ENCODE data around the gene GPR155.
"Not testable (repeated sequence)": the region's sequence is repeated elsewhere in the genome, so short reads cannot be mapped to it uniquely, and the experiment has no call there.

The GPR155 gene

DNA sequence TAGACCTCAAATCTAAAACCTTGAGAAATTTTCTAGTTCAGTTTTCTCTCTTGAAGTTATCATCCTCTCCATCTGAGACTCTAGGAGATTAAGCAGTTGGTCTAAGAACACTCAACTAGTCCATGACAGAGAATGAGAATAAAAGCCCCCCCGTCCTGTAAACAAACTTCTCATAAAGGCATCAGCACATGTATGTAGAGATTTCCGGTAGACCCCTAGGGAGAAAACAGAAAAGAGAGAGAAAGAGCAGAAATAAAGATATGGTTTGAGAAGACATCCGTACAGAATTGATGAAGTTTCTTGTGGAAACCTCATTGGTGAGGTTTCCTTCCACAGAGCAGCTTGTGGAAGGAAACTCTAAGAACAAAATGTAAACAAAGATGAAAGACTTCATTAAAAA is 3.2 kb upstream of the GPR155 start:
- no peak for DNase-seq (ENCODE audit: low spot score)

DNA sequence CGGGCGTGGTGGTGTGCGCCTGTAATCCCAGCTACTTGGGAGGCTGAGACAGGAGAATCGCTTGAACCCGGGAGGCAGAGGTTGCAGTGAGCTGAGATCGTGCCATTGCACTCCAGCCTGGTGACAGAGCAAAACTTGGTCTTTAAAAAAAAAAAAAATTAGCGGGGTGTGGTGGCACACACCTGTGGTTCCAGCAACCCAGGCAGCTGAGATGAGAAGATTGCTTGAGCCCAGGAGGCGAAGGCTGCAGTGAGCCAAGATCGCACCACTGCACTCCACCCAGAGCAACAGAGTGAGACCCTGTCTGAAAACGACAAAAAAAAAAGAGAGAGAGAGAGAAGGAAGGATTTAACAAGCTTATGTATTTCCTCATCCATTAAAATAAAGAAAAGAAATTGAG is 2.7 kb upstream of the GPR155 start:
- DNase-seq (ENCODE audit: low spot score) = not testable (repeated sequence)

DNA sequence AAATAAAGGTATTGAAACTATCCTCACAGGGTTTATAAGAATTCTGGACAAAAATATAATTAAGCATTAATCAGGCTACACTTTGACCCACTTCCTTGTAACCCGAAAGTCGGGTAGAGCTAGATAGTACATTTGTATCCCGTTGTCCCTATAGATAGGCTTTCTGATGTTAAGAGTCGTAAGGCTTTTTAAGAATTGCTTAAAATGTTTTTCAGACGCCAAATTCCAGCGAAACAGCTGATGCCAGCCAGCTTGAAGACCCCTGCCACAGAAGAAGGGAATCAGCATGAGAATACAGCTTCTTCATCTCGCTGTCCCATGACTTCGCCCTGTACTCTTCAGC is 962 bp upstream of the GPR155 start:
- no peak for DNase-seq (ENCODE audit: low spot score)

DNA sequence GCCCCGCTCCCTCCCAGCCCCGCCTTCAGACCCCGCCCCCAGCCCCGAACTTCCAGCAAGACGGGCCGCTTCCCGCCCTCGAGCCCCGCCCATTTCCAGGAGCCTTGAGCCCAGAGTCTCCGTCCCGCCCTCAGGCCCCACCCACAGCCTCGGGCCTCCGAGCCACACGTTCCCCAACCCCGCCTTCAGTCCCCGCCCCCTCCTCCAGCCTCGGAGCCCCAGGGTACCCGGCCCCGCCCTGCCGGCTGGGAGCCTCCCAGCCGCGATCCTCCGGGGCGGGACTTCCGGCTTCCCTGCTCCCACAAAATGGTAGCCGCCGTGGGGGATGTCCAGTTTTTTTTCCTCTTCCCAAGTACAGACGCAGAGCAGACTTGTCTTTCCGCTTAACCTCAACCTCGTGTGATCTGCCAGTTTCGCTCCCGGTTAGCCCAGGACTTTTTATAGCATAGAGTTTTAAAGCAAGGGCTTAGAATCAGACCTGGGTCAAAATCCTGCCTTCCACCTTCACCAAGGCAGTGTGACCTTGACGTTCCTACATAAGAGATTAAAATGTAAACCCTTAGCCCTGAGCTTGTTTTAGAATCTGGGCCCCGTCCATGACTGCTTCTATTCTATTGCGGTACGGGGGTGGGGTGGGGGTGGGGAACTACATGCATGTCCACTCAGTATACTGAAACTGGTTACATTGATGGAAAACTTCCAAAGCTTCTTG is 435 bp upstream of the GPR155 start:
- DNase-seq (ENCODE audit: low spot score) = peak; percentile 99

DNA sequence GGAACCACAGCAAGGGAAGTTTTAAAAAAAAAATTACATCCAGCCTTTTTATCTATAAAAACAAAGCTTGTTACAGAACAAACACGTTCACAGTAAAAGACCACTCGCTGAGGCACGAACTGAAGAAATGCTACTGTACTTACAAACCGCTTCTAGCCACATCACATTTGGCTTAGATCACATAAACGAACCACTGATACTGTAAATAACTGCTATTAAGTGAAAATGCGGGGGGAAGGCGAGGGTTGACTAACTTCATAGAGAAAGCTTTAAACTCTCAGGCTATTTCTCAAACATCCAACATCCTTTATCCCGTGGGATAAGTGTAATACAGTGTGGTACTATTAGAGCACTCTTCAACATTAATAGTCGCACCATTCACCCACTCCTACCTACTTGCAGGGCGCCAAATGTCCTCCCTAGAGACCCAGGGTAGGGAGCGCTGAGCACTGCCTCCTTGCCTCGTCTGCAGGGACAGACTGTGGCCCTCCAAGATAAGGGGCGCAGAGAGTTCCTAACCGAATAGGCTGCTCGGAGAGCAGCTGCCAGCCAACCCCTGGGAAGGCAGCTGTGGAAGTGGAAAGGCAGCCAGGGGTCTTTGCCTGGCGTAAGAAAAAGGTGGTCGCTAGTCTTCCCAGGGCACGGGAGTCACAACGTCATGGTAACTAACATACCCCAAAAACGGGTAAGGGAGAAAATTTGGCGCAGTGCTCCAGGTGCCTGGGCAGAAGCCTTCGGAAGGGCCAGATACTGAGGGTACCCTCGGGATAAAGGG is 854 bp downstream of the GPR155 start:
- DNase-seq (ENCODE audit: low spot score) = peak; percentile 9

DNA sequence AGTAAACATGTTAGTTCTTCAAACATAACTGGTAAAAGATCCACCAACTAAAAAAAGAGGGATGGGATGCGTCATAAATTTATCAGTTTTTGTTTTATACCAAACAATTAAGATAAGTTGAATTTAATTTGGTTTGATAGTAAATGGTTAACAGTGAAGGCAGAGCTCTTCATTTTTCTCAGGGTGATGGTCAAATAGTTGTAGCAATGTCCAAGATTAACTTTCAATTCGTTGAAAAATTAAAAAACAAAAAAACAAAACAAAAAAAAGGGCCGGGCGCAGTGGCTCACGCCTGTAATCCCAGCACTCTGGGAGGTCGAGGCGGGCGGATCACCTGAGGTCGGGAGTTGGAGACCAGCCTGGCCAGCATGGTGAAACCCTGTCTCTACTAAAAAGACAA is 1.8 kb downstream of the GPR155 start:
- DNase-seq (ENCODE audit: low spot score) = not testable (repeated sequence)

DNA sequence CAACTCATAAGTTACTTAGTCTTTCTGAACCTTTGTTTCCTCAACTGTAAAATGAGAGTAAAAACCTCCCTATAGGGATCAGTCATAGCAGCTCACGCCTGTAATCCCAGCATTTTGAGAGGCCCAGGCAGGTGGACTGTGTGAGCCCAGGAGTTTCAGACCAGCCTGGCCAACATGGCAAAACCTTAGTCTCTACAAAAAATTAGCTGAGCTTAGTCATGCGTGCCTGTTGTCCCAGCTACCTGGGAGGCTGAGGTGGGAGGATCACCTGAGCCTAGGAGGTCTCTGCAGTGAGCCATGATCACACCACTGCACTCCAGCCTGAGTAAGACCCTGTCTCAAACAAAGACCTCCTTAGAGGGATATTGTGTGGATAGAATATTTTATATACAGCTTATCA is 2.3 kb downstream of the GPR155 start:
- no peak for DNase-seq (ENCODE audit: low spot score)

DNA sequence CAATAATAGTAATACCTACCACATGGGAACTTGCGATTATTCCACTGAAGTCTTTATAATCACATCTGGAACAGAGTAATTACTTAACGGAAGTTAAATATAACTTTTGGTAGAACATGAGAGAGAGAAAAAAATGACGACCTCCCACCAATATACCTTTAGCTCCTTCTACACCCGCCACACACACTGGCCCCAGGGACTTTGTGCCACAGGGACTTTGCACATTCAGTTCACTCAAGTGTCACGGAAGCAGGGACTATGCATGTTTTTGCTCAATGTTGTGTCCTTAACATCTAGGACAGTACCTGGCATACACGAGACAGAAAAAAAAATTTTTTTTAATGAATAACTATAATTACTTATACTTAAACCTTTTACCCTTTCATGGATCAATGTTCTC is 4.0 kb downstream of the GPR155 start:
- DNase-seq (ENCODE audit: low spot score) = no peak

DNA sequence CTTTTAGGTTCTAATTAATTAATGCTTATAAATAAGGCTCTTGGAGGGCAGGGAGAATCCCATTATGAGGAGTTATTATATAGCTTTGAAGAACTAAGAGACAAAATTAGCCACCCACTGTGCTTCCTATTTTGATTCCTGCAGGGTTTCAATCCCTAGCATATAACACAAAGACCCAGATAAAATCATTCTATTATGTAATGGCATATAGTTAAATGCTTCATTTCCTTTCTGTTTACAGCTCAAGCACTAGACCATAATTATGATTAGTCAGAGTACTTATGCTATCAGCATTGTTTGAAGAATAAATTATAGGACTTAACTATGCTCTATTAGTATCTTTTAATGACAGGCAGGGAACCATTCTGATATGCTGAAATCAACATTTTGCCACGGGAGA is 9.1 kb downstream of the GPR155 start:
- DNase-seq (ENCODE audit: low spot score) = no peak

DNA sequence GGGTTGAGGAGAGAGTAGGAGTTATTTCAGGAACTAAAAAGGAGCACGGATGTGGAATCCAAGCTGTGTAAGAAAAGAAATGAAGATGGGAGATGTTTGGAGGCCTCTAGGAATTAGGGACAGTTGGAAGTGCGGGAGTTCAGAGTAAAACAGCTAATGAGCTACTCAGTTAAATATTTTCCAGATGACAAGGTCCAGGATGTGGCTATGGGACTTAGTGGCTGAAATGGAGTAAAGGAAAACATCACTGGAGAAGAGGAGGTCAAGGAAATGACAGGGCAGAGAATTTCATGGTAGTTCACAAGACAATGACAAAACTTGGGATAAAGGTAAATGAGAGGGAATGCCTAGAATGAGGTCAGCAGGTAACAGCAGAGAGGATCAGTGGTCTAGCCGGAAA is 13.0 kb downstream of the GPR155 start:
- DNase-seq (ENCODE audit: low spot score) = peak; percentile 40

DNA sequence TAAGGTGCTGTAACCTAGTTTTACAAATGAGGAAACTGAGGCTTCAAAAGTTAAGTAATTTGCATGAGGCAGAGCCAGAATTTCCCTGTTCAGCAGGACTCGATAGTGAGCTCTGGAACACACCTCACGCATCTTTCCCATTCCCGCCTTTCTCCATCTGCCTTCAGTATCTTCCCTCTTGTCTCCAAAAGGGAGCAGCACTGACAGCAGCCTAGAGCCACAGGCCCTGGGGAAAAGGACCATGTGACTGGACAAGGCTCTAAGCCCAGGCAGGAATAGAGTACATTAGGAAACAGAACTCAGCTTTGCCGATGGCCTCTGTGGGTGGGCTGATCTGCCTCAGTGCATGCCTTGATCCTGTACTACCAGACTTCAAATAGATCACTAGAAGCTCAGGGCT is 21.5 kb downstream of the GPR155 start:
- DNase-seq (ENCODE audit: low spot score) = no peak

DNA sequence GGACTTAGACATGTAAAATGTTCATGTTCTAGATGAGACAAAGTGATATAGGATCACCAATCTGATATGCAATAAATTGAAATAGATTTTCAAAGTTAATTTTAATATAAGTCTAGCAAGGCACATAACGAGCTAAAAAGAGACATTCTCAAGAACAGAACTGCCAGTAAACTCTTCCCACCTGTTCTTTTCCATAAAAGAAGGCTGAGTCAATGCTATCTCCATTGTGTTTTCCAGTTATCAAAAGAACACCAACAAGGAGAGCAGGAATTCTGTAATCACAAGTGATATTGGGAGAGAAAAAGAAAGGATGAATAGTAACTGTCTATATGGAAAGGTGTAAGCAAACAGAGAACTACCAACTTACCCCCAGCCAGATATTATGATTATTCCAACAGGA is 25.6 kb downstream of the GPR155 start:
- no peak for DNase-seq (ENCODE audit: low spot score)

DNA sequence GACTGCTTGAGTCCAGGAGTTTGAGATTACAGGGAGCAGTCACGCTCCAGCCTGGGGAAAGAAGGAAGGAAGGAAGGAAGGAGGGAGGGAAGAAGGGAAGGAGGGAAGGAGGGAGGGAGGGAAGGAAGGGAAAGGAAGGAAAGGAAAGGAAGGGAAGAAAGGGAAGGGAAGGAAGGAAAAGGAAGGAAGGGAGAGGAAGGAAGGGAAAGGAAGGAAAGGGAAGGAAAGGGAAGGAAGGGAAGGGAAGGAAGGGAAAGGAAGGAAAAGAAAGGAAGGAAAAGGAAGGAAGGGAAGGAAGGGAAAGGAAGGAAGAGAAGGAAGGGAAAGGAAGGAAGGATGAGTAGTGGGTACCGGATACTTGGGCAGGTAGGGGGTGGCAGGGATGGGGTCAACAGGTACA is 32.3 kb downstream of the GPR155 start:
- no peak for DNase-seq (ENCODE audit: low spot score)

DNA sequence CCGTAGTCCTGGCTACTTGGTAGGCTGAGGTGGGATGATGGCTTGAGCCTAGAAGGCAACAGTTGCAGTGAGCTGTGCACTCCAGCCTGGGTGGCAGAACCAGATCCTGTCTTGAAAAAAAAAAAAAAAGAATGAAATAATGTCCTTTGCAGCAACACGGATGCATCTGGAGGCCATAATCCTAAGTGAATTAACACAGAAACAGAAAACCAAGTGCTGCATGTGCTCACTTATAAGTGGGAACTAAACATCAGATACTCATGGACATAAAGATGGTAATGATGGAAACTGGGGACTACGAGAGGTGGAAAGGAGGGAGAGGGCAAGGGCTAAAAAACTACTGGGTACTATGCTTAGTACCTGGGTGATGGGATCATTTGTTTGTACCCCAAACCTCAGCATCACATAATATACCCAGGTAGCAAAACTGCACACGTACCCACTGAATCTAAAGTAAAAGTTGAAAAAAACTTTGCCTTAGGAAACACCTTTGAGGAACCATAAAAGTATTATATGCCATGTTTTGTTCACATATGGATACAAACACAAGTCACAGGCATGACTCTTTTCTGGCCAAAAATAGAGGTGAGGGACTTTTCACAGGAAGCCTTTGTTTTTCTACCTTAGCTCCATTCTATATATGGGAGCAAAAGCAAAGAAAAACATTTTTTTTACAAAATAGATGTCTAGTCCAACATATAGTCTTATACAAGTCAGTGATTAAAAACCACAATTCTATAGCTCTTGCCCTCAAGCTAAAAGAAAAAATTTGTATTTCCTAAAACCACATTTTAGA is 36.6 kb downstream of the GPR155 start:
- no peak for DNase-seq (ENCODE audit: low spot score)

DNA sequence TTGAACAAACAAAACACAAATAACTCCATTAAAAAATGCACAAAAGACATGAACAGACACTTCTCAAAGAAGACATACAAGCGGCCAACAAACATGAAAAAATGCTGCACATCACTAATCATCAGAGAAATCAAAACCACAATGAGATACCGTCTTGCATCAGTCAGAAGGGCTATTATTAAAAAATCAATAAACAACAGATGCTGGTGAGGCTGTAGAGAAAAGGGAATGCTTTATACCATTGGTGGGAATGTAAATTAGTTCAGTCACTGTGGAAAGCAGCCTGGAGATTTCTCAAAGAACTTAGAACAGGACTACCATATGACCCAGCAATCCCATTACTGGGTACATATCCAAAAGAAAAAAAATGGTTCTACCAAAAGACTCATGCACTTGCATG is 37.8 kb downstream of the GPR155 start:
- DNase-seq (ENCODE audit: low spot score) = no peak

DNA sequence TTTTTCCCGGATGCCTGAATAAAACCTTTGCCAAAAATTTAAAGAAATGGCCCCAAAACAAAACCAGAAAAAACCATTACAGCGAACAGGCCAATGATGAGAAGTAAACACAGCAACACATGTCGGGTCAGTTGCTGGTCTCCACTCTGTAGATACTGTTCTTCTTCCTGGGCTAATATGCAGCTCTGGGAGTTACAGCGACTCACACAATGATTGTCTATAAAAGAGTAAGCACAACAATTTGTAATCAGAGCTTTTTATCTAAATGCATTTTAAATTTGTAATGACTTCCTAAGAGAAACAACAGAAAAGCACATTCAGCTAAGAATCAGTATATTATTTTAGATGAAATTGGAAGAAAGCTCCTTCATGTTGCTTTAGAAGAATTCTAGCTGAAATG is 40.3 kb downstream of the GPR155 start:
- no peak for DNase-seq (ENCODE audit: low spot score)

DNA sequence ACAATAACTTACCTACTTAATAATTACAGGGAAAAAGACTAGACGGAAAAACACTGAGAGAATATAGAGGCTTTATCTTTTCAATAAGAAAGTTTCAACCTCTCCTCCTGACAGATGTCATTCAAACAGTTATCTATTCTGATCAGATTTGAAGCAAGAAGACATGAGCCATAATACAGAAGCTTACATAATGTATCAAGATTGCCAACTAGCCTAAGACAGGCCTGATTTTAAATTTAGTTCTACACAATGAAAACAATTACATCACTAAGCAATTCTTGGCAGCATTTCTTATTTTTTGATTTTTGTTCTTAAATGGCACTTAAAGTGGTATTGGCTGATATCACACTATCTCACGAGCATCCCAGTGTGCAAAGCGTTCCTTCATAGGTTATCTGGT is 41.6 kb downstream of the GPR155 start:
- DNase-seq (ENCODE audit: low spot score) = no peak

DNA sequence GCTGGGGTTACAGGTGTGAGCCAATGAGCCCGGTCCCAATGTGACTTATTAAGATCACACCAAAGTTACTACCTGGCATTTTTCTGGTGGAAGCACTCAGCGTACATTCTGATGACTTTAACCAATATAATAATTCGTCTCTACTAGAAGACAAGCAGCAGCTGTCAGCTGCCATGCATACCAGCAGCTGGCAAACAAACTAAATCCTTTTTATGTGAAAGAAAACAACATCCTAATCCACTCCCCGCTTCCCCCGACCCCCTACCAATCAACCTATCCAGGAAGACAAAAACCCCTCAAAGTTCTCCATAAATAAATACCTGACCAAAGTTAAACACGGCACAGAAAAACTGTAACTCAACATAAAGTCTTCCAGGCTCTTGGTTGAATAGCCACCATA is 42.1 kb downstream of the GPR155 start:
- DNase-seq (ENCODE audit: low spot score) = no peak

DNA sequence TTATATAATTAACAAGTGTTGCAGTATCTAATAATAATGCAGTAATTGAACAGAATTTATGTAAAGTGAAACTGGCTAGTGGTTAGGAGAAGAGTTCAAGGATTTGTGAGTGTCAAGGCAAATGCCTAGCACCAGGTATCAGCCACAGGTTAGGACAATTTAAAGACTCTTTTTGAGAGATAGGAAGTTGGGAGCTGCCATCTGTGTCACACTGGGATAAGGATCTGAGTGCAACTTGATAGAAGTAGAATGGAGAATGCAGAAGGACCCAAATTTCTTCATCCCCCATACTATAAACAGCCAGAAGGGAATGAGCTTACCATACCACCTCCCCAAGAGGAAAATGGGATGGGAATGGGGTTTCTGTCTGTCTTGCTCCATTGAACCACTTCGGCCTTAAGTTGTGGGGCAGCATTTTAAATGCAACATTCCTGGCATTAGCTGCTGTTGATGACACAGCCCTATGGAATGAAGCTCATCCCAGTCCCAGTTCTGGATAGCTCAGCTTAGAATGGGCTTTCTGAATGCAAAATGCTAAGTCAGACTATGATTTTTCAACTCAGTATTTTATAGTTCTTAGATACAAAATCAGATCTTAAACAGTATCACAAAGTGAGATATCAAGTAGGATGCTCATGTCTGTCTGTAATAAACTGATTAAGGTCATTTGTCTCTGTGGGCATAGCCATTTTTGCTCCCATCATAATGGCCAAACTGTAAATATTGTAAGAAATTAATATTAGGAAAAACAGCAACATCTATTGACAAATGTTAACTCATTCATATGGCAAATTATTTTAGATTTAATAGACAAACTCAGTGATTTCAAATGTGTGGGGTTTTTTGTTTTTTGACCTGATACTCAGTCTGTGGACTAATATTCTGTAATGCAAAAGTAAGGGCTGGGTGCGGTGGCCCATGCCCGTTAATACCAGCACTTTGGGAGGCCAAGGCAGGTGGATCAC is 44.0 kb downstream of the GPR155 start:
- DNase-seq (ENCODE audit: low spot score) = peak; percentile 90

DNA sequence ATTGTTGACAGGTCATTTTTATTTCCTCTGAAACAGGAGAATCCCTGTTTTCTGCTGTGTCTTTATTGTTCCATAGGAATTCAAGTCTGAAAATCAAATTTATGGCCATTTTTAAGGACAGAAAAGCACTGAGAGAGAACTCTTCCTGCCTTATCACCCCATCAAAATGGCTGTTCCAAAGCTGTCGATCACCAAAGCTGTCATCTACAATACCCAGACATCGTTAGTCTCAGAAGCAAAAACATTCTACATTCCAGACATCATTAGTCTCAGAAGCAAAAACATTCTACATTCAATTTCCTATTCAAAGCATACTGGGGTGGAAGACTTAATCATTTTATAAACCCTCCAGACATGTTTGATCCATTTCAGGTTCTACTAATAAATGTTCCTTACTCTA is 46.9 kb downstream of the GPR155 start:
- no peak for DNase-seq (ENCODE audit: low spot score)

DNA sequence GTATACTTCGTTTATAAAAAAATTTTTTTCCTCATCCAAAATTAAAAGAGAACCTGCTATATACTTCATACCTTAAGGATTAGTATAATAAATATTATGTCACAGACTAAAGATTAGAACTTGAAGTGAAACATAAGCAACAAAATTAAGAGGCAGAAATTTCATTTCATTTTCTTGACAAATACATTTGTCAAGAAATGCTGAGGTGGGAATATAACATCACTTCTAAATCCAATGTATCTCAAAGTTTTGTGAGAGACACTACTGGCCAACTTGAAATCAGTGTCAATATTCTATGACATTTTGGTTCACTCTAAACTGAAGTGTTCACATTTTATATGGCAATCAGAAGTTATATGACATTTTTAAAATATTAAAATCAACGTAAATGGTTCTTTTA is 47.5 kb downstream of the GPR155 start:
- no peak for DNase-seq (ENCODE audit: low spot score)

Measured in AG08395 (cell line).